Fibroblast of mammary gland (primary cell): ENCODE data around the gene LARP4B.

ENCODE experiments used
- DNase-seq: peaks from one replicate; pipeline ENCODE4 v3.0.0-alpha.2; 2010; ENCODE audit warnings: low read depth
- H3K4me3 ChIP-seq: 2 replicates; pipeline ENCODE4 v1.5.1; 2011; ENCODE audit warnings: low read depth, mild to moderate bottlenecking, low read length, moderate library complexity; ENCODE audit not compliant: control insufficient read depth
- TF ChIP-seq, protein P1 (sequence below): conservative IDR thresholded peaks from 2 replicates; pipeline ENCODE4 v1.5.1; 2011; ENCODE audit warnings: low read depth, low read length, inconsistent platforms; ENCODE audit not compliant: control insufficient read depth, insufficient read depth

Gene LARP4B

DNA sequence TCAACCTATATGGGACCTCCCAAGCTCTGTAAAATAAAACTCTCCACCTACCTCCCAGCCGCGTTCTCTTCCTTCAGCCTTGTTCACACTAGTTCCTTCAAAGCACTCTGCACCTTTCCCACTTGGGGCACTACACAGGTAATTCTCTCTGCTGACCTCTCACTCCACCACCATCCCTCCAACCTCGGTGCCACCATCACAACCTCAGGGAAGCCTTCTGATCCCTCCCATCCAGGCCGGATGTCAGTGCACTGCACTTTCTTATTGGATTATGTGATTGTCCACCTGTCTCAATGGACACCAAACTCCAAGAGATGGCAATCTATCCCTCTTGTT, 7.0 kb downstream of the LARP4B start:
- H3K4me3 ChIP-seq, result no peak overlapping the region
- TF ChIP-seq, protein P1, sequence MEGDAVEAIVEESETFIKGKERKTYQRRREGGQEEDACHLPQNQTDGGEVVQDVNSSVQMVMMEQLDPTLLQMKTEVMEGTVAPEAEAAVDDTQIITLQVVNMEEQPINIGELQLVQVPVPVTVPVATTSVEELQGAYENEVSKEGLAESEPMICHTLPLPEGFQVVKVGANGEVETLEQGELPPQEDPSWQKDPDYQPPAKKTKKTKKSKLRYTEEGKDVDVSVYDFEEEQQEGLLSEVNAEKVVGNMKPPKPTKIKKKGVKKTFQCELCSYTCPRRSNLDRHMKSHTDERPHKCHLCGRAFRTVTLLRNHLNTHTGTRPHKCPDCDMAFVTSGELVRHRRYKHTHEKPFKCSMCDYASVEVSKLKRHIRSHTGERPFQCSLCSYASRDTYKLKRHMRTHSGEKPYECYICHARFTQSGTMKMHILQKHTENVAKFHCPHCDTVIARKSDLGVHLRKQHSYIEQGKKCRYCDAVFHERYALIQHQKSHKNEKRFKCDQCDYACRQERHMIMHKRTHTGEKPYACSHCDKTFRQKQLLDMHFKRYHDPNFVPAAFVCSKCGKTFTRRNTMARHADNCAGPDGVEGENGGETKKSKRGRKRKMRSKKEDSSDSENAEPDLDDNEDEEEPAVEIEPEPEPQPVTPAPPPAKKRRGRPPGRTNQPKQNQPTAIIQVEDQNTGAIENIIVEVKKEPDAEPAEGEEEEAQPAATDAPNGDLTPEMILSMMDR, result no peak
- DNase-seq, result no peak

DNA sequence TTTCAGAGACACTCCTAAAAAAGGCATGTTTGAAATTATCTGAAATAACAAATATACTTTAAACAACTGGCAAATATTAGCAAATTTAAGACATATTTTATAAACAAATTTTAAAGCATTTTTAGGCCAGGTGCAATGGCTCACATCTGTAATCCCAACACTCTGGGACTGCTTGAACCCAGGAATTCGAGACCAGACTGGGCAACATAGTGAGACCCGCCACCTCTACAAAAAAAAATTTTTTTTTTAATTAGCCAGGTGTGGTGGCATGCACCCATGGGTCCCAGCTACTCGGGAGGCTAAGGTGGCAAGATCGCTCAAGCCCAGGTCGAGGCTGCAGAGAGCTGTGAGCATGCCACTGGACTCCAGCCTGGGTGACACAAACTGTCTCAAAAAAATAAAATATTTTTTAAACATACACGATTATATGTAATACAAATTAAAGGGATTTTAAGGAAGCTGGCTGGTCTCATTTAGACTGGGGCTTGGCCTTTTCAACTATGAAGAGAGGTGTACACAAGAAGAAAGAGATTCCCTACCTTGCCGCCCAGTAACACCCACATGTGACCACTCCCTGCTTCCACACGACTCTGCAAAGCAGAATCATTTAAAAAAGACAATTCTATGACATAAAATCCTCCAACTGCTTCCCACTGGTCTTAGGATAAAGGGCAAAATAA, 7.5 kb downstream of the LARP4B start:
- no peak overlapping the region for H3K4me3 ChIP-seq
- TF ChIP-seq, protein P1, result no peak
- DNase-seq, result no peak

DNA sequence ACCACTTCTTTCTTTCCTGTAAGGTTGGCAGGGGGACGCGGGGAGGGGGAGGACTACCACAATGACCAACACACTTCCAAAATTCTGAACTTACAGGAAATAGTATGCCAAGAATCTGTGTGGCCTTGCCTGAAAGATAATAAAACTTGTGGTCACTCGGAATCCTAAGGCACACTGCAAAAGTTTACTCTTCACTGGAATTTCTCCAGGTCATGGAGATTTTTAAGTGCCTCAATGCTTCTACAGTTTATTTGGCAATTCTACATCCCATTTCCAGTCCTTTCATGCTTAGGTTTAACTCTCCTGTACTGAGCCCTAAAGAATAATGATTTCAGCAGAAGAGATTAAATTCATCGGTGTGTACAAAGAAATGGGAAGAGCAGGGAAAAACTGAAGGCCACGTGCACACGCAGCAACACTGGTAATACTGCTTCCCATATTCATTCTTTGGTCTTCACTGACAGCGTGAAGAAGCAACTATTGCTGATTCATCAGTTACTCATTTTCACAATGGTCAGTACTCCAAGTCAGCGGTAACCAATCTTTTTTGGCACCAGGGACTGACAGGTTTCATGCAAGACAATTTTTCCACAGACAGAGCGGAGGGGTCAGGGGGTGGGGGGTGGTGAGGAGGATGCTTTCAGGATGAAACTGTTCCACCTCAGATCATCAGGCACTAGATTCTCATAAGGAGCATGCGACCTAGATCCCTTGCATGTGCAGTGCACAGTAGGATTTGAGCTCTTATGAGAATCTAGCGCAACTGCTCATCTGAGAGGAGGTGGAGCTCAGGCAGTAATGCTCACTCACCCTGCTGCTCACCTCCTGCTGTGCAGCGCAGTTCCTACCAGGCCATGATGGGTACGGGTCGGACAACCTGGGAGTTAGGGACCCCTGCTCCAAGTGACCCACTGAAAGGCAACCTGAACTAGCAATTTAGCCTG, 9.8 kb downstream of the LARP4B start:
- peak; percentile 83 for DNase-seq
- H3K4me3 ChIP-seq, result no peak overlapping the region
- TF ChIP-seq, protein P1, result no peak

DNA sequence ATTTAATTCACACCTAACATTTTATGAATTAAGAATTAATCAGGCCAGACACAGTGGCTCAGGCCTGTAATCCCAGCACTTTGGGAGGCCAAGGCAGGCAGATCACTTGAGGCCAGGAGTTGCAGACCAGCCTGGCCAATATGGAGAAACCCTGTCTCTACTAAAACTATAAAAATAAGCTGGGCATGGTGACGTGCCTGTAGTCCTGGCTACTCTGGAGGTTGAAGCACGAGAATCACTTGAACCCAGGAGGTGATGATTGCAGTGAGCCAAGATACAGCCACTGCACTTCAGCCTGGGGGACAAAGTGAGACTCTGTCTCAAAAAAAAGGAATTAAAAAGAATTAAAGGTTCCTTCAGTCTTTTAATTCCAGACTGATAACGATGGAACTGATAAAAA, 11.1 kb downstream of the LARP4B start:
- DNase-seq, result no peak
- TF ChIP-seq, protein P1, result no peak
- no peak overlapping the region for H3K4me3 ChIP-seq

DNA sequence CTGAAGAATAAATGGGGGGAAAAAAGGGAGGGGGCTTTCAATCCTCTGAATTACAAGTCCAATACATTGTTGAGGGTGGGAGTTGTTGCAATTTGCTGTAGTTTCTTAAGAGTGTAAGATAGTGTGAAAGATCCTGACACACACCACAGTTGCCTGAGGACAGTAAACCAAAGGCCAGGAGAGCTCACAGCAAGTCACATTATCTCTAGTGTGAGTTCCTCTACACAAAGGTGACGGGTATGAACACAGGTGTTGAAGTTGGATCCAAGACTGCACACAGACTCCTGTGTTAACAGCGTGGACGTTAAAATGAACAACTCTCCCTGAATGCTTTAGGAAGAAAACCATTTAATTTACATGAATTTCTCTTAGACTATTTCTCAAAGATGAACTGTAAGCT, 12.0 kb downstream of the LARP4B start:
- no peak for DNase-seq
- TF ChIP-seq, protein P1, result no peak

DNA sequence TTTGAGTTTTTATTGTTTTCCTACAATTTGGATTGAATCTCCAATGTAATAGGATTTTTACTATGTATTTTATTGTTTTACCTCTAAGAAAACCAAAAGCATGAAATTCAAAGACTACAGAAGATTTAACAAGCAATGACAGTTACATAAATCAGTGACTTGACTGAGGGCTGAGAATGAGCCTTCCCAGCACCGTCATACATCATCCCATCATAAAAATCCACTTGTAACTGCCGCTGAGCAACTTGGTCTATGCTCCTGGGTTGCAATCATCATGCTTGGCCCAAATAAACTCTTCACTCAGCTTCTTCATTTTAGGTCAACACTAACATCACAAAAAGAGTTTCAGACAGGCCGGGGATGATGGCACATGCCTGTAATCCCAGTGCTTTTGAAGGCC, 13.5 kb downstream of the LARP4B start:
- no peak for DNase-seq

More for the DNA sequence above, 12.0 kb downstream of the LARP4B start:
- no peak overlapping the region for H3K4me3 ChIP-seq

More for the DNA sequence above, 13.5 kb downstream of the LARP4B start:
- TF ChIP-seq, protein P1, result no peak
- no peak overlapping the region for H3K4me3 ChIP-seq
